ENCODE measurements around the gene CCDC152.
"Not testable (repeated sequence)": the region's sequence is repeated elsewhere in the genome, so short reads cannot be mapped to it uniquely, and the experiment has no call there.

The CCDC152 gene

DNA sequence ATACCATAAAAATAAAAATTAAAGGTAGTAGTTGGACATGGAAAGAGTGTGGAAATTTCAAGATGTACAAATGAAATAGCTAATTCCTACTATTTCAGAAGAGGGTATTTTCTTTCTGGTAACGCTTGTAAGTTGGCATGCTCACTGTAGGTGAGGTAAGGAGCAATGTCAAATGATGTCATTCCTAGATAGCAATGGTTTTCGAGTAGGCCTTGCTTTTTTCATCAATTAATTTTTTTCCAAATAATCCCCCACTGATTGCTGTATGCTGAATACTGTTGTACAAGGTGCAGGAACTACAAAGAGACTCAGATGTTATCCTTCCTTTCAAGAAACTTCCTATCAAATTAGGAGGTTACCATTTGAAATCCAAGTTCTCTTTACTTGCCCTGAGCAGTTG, 56.0 kb downstream of the CCDC152 start:
- no peak for DNase-seq (ENCODE audit: low spot score)

DNA sequence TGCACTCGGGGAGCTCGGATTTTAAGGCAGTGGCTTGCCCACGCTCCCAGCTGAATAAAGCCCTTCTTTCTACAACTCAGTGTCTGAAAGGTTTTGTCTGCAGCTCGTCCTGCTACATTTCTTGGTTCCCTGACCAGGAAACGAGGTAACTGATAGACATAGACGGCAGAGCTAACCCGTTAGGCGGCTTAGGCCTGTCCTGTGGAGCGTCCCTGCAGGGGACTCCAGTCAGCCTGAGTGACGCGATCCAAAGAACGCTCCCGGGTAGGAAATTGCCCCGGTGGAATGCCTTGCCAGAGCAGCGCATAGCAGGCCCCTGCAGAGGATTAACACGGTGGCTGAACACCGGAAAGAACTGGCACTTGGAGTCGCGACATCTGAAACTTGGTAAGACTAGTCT, 56.9 kb downstream of the CCDC152 start:
- DNase-seq (ENCODE audit: low spot score), result peak; percentile 36

DNA sequence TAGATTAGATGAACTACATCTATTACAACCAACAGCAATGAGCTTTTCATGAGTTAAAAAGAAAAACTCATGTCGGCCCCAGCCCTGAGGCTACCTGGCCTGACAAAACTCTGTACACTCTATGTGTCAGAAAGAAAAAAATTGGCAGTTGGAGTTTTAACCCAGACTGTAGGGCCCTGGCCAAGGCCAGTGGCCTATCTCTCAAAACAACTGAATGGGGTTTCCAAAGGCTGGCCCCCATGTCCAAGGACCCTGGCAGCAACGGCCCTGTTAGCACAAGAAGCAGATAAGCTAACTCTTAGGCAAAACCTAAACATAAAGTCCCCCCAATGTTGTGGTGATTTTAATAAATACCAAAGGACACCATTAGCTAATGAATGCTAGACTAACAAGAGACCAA, 59.9 kb downstream of the CCDC152 start:
- not testable (repeated sequence) for DNase-seq (ENCODE audit: low spot score)

DNA sequence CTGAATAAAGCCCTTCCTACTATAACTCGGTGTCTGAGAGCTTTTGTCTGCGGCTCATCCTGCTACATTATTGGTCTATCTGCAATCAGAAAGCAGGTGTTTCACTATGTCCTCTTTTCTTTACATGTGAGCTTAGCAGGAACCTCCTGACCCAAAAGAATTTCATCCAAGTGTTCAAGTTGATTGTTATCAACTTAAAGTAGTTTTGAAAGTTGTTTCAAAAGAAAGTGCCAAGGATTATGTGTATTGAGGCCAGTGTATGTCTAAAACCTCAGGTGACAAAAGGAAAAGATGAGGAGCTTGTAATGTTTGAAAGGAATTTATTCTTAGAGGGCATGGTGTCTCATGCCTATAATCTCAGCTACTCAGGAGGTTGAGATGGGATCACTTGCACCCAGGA, 63.1 kb downstream of the CCDC152 start:
- DNase-seq (ENCODE audit: low spot score), result no peak

DNA sequence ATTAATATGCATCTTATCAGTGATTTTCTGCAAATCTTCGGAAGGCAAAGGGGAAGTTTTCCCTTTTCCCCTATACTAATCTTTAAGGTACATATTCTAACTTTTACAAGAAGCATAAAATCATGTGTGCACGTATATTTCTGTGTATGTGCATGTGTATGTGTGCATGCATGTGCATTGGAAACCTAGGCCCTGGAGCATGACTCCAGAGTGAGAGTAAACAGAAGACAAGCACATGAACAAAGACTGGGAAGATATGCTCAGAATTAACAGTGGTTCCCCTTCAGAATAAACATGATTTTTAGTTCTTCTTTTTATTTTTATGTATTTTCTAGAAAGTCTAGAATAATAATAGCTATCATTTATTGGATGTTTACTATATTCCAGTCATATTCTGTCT, 65.9 kb downstream of the CCDC152 start:
- DNase-seq (ENCODE audit: low spot score), result no peak

DNA sequence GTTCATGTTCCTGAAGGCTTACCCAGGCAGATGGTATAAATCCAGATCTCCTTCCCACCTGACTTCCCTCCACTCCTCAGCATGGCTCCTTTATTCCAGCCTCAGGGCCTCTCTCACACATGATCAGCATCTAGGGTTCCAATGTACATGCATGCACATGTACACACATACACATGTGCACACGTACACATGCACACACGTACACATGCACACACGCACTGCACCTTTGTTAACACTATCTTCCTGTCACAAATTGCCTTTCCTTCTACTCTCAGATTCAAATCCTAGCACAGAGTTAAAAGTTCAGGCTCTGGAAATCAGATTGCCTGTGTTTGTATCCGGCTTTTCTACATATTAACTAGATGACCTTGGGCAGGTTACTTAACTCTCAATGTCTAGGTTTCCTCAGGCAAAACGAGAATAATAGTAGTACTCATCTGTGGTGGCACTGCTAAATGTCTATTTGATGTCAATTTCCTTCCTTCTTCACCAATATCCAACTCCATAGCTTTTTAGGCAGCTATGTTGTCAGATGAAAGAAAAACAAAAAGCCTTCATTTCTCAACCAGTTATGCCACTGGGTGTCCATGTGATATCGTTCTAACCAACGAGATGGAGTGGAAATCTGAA, 67.8 kb downstream of the CCDC152 start:
- DNase-seq (ENCODE audit: low spot score), result no peak

DNA sequence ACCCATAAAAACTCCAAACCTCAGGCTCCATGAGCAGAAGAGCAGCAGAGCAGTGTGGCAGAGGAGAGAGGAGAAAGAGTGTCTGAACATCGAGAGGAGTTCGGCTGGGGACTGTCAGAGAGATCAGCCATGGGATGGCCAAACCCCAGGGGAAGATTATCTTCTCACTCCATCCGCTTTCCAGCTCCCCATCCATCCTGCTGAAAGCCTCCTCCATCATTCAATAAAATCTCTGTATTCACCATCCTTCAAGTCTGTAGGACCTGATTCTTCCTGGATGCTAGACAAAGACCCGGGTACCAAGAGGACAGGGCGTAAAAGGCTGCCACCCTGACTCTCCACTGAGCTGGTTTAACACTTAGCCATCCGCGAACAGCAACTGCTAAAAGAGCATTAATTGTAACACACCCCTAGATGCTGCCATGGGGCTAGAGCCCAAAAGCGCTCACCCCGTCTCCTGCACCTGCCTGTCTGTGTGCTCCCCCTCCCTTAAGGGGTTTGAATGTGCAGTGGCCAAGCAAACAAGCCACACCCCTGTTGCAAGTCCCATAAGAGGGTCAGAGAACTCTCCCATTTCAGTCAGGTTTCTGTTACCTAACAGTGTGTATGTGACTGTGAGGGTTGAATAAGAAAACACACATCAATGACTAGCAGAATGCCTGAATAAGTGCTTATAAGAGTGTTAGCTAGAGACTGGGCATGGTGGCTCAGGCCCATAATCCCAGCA, 69.0 kb downstream of the CCDC152 start:
- no peak for DNase-seq (ENCODE audit: low spot score)

DNA sequence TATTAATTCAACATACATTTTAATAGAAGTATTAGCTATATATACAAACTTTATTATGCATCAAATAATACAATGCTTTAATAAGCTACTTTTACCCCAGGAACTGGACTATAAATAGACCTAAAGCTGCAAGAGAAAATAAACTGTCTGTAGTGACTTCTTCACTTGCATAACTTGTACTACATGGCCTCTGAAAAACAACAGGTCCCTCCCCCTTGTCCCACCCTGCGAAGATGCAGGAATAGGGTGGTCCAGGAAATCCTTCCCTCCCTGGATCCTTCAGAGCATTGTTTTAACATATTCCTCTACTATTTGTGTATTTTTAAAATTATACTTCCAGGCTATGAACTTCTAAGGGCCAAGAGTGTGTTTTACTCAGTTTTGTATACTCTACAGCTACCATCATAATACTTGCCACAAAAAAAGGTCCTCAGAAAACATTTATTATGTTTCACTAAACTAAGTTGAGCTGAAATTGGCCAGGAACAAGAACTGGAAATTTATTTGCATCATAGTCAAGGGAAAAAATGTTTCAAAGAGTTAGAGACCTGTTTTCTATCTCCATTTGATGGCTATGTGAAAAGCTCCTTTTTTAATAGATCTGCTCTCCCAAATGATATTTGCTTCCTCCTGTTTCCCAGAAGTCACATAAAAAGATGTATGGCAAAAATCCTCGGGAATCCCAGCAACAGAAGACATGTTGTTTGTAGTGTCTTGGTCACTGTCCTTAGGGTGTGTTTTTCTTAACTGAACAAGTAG, 70.3 kb downstream of the CCDC152 start:
- no peak for DNase-seq (ENCODE audit: low spot score)

DNA sequence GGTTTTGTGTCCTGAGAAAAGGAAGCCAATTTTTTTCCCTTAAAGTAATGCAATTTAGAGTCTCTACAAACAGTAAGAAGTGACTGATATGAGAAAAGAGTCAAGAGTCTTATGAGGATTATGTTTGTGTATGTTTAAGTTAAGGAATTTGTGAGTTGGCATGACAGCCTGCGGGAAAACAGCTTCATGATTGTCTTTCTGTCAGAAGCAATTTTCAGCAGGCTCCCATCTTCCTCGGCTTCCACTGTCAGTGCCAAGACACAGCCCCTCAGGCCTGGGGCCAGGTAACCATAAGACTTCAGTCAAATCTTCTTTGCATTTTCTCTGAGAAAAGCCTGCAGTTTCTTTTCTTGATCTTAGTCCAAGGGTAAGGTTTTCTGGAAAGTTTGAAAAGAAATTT, 72.1 kb downstream of the CCDC152 start:
- no peak for DNase-seq (ENCODE audit: low spot score)

DNA sequence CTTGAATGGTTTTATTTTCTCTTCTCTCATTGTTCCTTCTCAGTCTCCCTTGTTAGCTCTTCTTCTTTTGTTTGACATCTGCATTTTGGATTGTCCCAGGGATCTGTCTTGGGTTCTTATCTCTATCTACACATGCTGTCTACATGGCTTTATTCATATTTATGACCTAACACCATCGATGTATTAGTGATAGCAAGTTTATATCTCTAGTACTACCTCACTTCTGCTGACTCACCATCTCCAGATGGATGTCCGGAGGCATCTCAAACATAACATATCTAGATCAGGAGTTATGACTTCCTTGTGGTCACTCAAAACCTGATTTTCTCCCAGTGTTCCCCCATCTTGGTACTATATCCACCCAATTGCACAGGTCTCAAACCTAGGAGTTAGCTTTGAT, 74.3 kb downstream of the CCDC152 start:
- DNase-seq (ENCODE audit: low spot score), result no peak

DNA sequence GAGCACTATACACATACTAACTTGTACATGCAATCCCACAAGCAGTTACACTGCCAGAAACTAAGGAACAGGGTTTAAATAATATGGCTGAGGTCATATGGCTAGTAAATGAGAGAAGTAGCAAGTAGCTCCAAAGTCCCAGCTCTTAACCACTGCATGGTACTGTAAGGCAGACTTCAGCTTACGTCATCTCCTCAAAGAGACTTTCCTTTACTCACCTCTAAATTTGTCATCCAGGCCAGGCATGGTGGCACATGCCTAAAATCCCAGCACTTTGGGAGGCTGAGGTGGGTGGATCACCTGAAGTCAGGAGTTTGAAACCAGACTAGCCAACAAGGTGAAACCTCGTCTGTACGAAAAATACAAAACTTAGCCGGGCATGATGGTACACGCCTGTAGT, 75.4 kb downstream of the CCDC152 start:
- no peak for DNase-seq (ENCODE audit: low spot score)

DNA sequence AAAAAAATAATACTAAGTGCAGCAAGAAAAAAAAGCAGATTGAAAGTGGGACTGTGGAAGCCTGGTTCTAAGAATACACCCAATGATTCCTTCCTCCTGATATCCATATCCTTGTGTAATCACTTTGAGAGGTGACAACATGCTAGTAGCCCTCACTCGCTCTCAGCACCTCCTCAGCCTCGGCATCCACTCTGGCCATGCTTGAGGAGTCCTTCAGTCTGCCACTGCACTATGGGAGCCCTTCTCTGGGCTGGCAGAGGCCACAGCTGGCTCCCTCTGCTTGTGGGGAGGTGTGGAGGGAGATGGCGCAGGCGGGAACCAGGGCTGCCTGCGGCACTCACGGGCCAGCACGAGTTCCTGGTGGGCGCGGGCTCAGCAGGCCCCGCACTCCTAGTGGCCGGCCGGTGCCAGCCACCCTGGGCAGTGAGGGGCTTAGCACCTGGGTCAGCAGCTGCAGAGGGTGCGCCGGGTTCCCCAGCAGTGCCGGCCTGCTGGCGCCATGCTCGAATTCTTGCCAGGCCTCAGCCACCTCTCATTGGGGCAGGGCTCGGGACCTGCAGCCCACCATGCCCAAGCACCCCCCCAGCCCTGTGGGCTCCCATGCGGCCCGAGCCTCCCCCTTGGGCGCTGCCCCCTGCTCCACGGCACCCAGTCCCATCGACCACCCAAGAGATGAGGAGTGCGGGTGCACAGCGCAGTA, 79.6 kb downstream of the CCDC152 start:
- DNase-seq (ENCODE audit: low spot score), result no peak

DNA sequence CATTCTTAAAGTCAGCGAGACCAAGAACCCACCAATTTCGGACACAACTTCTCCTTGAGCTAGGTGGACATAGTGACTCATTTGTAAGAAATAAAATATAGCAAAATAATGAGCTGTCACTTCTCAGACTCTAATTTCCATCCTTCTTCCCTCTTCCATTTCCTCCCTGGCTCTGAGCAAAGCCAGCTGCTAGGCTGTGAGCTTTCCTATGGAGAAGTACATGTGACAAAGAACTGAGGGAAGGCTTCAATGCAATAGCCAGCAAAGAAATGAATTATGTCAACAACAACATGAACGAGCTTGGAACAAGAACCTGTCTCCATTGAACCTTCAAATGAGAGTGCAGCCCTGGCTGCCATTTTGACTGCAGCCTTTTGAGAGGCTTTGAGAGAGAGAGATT, 81.0 kb downstream of the CCDC152 start:
- no peak for DNase-seq (ENCODE audit: low spot score)

DNA sequence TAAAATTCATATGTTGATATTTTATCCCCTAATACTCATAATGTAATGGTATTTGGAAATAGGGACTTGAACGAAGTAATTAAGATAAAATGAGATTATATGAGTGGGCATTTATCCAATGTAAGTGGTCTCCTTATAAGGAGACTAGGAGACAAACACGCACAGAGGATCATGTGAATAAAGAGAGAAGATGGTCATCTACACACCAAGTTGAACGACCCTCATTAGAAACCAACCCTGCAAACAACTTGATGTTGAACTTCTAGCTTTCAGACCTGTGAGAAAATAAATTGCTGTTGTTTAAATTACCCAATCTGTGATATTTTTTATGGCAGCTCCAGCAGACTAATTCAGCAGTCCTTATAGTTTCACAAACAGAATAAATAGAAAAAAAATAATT, 82.6 kb downstream of the CCDC152 start:
- no peak for DNase-seq (ENCODE audit: low spot score)

DNA sequence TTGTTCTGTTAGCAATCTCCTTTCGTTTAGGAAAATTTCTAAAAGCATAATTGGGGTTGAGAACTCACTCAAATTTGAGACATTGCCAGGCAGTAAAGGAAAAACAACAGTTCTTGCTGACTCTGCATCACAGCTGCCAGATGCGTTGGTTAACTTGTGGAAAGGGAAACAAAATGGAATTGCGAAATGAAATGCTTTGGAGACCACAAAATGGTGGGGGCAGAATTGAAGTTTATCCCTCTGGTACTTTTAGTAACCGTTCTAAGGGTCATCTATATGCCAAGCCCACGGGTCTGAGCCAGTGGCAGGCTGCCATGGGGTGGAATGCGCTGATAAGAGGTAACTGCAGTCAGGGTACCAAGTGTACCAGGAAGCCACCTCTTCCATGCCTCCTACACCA, 83.7 kb downstream of the CCDC152 start:
- DNase-seq (ENCODE audit: low spot score), result no peak

DNA sequence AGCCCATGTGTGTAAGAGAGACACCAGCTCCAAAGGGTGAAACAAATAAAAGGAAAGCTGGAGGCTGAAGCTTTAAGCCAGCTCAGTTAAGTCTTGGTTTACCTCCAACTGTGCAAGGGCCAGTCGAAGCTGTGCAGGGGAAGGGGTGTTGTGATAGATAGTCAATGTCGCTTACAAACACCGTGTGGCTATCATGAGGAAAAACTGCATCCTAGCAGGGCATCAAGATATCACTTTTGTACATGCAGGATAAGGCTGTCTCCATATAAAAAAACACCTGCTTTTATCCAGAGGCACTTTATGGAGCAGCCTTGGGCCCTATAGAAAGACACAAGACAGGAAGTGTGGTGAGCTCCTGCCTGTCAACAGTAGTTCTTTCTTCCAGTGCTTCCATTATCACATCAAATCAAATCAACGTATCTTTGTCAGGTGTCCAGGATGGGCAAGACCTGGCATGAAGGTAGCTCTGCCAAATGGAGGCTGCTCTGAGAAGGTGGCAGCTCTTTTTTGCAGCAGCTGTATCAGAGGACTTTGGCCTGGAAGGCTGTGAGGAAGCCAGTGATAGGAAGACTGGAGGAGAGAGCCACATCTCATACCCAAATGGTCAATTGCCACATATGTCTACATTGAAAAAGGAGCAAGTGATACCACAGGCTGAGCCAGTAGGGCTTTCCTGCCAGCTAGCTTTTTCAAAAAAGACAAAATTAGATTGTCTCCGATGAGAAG, 84.4 kb downstream of the CCDC152 start:
- no peak for DNase-seq (ENCODE audit: low spot score)

DNA sequence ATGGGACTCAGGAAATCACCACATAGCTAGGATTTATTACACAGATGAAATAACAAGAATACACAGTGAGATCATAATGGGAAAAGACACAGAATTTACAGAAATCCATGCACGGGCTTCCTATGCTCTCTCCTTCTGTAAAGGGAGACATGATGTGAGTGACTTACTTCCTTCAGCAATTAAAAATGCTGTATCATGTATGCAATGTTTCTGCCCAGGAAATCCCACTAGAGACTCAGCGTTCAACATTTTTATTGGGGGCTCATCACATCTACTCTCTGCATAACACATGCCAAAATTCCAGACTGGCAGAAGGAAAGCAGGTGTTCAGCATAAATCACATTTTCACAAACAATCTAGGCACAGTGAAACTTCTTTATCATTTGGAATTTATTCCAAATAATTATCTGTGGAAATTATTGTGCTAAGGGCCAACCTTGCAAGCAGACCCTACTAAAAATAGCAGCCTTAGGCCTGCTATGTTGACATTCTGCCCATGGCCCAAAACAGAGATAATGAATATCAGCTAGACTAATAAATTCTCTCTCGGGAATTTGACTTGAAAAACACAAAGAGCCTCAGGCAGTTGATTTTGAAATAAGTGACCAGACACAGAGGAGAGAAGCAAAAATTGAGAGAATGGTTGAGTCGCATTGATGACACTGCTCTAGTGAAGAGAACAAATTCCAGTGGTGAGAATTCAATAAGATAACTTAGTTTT, 86.5 kb downstream of the CCDC152 start:
- no peak for DNase-seq (ENCODE audit: low spot score)

DNA sequence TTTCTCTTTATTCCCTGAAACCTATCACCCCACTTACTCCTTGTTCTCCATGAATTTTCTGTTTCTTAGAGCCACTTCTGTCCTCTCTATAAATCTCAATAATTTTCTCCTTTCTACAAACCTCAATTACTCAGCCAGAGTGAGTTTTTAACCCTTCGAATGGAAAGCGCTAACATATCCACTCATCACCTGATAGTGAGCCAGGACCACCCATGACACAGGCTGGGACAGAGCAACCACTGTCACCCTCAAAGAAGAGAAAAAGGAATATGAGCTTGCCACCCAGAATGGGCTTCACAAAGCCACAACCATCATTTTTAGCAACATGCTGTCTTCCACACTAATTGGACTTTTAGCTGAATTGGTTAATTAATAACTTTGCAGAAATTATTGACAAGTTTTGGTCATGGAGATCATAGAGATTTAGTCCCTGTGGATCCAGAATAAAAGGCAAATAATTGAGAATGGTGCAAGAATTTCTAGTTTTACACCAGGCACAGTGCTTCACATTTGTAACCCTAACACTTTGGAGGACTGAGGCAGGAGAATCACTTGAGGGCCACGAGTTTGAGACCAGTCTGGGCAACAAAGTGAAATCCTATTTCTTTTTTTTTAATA, 87.2 kb downstream of the CCDC152 start:
- no peak for DNase-seq (ENCODE audit: low spot score)

DNA sequence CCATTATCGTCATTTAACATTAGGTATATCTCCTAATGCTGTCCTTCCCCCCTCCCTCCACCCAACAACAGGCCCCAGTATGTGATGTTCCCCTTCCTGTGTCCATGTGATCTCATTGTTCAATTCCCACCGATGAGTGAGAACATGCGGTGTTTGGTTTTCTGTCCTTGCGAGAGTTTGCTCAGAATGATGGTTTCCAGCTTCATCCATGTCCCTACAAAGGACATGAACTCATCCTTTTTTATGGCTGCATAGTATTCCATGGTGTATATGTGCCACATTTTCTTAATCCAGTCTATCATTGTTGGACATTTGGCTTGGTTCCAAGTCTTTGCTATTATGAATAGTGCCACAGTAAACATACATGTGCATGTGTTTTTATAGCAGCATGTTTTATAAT, 87.8 kb downstream of the CCDC152 start:
- not testable (repeated sequence) for DNase-seq (ENCODE audit: low spot score)

DNA sequence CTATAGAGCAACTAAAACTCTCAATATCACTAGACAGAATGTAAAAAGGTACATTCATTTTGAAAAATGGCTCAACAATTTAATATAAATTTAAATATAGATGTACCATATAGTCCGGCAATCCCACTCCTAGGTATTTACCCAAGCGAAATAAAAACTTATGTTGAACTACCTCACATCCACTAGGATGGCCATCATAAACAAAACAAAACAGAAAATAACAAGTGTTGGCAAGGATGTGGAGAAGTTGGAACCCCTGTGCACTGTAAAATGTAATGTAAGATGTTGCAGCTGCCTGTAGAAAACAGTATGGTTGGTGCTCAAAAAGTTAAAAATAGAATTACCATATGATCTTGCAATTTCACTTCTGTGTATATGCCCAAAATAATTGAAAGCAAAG, 91.9 kb downstream of the CCDC152 start:
- DNase-seq (ENCODE audit: low spot score), result no peak

DNA sequence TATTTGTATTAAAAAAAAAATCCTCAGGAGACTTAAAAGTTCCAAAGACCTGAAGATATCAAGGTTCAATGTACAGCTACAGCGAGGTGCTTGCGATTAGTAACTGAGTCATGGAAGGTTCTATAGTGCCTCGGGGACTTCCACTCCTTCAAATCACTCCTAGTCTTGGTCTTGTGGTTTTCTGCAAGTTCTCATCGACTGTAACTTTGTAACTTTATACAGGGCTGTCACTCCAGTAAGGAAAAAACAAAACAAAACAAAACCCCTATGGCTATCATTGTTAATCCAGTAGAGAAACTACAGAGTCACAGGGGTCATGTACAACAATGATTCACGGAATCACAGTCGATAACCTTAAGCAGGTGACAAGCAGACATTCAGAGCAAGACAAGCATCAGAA, 94.9 kb downstream of the CCDC152 start:
- no peak for DNase-seq (ENCODE audit: low spot score)
